ENCODE measurements around the gene SKAP1.

SKAP1 gene

GRCh38 chr17:48131216-48131824 is 298.7 kb downstream of the SKAP1 start:
- no peak for DNase-seq (ENCODE audit: extremely low read depth, insufficient read length)

GRCh38 chr17:48129981-48130380 is 300.0 kb downstream of the SKAP1 start:
- Histone ChIP-seq H3K4me3 (replicated peaks; ENCODE audit: low read depth, low read length) (no peak overlapping the region), H3K27me3 (replicated peaks; ENCODE audit: control insufficient read depth, insufficient read depth, low read length) (no peaks in the 10 kb centered on the region)
- no peak for TF ChIP-seq CTCF (IDR thresholded peaks at IDR 0.05; ENCODE audit: insufficient read depth, low read length, poor library complexity, severe bottlenecking)

More at GRCh38 chr17:48131216-48131824, 298.7 kb downstream of the SKAP1 start:
- no peak overlapping the region for H3K4me3 ChIP-seq (replicated peaks; ENCODE audit: low read depth, low read length)
- peaks cover 6% of the 10 kb centered on the region for H3K36me3 ChIP-seq (ENCODE audit: control insufficient read depth, insufficient read depth, low read length)
- TF ChIP-seq CTCF (IDR thresholded peaks at IDR 0.05; ENCODE audit: insufficient read depth, low read length, poor library complexity, severe bottlenecking), result peak; percentile 80
- no peaks in the 10 kb centered on the region for H3K27me3 ChIP-seq (replicated peaks; ENCODE audit: control insufficient read depth, insufficient read depth, low read length)

GRCh38 chr17:48128400-48128799 is 301.6 kb downstream of the SKAP1 start:
- Histone ChIP-seq H3K36me3 (ENCODE audit: control insufficient read depth, insufficient read depth, low read length) (peaks cover 8% of the 10 kb centered on the region), H3K4me3 (replicated peaks; ENCODE audit: low read depth, low read length) (no peak overlapping the region), H3K27me3 (replicated peaks; ENCODE audit: control insufficient read depth, insufficient read depth, low read length) (no peaks in the 10 kb centered on the region)
- TF ChIP-seq CTCF (IDR thresholded peaks at IDR 0.05; ENCODE audit: insufficient read depth, low read length, poor library complexity, severe bottlenecking), result no peak
- DNase-seq (ENCODE audit: extremely low read depth, insufficient read length), result no peak

More at GRCh38 chr17:48129981-48130380, 300.0 kb downstream of the SKAP1 start:
- H3K36me3 ChIP-seq (ENCODE audit: control insufficient read depth, insufficient read depth, low read length), result peaks cover 6% of the 10 kb centered on the region
- DNase-seq (ENCODE audit: extremely low read depth, insufficient read length), result no peak

- DNase-seq (ENCODE audit: extremely low read depth, insufficient read length), result no peak
- H3K4me3 ChIP-seq (replicated peaks; ENCODE audit: low read depth, low read length), result no peak overlapping the region
- no peak for TF ChIP-seq CTCF (IDR thresholded peaks at IDR 0.05; ENCODE audit: insufficient read depth, low read length, poor library complexity, severe bottlenecking)
- H3K27me3 ChIP-seq (replicated peaks; ENCODE audit: control insufficient read depth, insufficient read depth, low read length), result no peaks in the 10 kb centered on the region
- peaks cover 16% of the 10 kb centered on the region for H3K36me3 ChIP-seq (ENCODE audit: control insufficient read depth, insufficient read depth, low read length)
Observed at GRCh38 chr17:48127371-48128051, 302.5 kb downstream of the SKAP1 start.

GRCh38 chr17:48126532-48126850 is 303.5 kb downstream of the SKAP1 start:
- H3K4me3 ChIP-seq (replicated peaks; ENCODE audit: low read depth, low read length), result no peak overlapping the region
- H3K27me3 ChIP-seq (replicated peaks; ENCODE audit: control insufficient read depth, insufficient read depth, low read length), result no peaks in the 10 kb centered on the region
- TF ChIP-seq CTCF (IDR thresholded peaks at IDR 0.05; ENCODE audit: insufficient read depth, low read length, poor library complexity, severe bottlenecking), result no peak
- peaks cover 24% of the 10 kb centered on the region for H3K36me3 ChIP-seq (ENCODE audit: control insufficient read depth, insufficient read depth, low read length)
- DNase-seq (ENCODE audit: extremely low read depth, insufficient read length), result no peak
